ENCODE results near the gene SMCO2. TPM values are rescaled to one million over a fixed set of nuclear protein-coding genes. Genes with fewer than 3 reads are reported as not detected.

Gene SMCO2
- not detected for total RNA-seq

GRCh38 chr12:27446436-27446835, at the start of gene SMCO2:
SMCO2 (plus strand) TSS chr12:27446736; CDS start chr12:27470632, 23,896 bp downstream.

DNA sequence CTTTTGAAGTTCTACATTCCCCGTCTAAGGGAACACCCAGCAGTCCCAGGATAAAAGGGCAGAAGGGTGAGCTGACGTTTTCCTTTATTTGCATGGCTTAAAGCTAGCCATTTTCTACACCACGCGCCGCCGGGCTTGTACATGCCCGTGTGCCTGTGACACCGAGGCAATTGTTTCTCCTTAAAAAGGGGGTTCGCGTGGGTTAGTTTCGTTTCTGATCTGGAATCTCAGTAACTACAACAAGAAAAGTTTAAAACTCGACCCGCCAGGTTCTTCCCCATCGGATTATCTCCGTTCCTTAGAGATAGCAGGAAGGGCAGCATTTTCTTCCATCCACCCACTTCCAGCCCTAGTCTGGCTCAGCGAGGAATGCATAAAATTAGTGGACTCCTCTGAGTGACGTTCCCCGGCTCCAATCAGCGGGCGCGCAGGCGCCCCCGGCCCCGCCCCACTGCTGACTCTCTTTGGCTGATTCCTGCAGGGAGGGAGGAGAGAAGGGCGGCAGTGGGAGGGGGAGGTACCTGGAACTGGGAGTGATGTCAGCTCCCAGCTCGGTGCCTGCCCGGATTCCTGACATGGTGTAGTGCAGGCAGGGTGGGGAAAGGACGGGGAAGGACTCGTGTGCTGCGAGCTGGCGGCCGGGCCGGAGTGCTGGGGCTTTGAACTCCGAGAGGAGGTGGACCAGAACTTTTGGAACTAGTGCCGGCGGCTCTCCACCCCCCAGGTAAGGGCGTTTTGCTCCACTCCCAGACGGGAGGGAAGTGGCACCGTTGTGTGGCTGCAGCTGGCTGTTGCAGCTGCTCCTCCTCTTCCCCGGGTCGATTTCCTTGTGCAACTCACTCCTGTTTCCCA, 77.3 kb downstream of the SMCO2 start, which contains the start of gene PPFIBP1:
Gene PPFIBP1, plus strand, starts transcription at position 565 of the 852 bp plus-strand sequence. CDS start 109,191 bp downstream, outside the sequence.

Other genes with a start within 250 kb of the SMCO2 start
- 10 to 100 TPM in 1 of 2 donors, 1 to 10 TPM in 1; 10.0 to 15.1 TPM for gene STK38L, start 202.4 kb upstream of the SMCO2 start, total RNA-seq
- 1 to 10 TPM; 1.4 to 1.7 TPM for gene BMAL2, start 113.9 kb upstream of the SMCO2 start, total RNA-seq
- 10 to 100 TPM; 64.3 to 71.6 TPM for gene PPFIBP1, start 77.5 kb downstream of the SMCO2 start, total RNA-seq
- gene REP15, start 249.7 kb downstream of the SMCO2 start, total RNA-seq = 1 to 10 TPM; 1.0 to 1.7 TPM

Measured in melanocyte of skin (primary cell).